Heart left ventricle (tissue), 13 donors: ENCODE results near the gene IFI27L2.

Experiments
- CTCF ChIP-seq, 12 donors: fragments of 200-600 bp; sonication (generic) in 4 of 12; IDR thresholded peaks; one replicate each; pipeline versions ENCODE4 v1.5.0 to v1.8.0; 2018 to 2022; ENCODE audit warnings: antibody characterized with exemption in 12 of 12, mild to moderate bottlenecking in 5 of 12
- POLR2A ChIP-seq, 2 donors: fragments of 450-650 bp; IDR thresholded peaks; one replicate each; pipeline ENCODE4 v1.6.1; 2017; ENCODE audit warnings: antibody characterized with exemption in 2 of 2, mild to moderate bottlenecking in 2 of 2, moderate library complexity in 2 of 2
- donor health status: ischemic (EF 13 %, LVEDD 7.1; RV severe dilation, severe dysfunction).
- donor health status: DM: no; HTN: yes; CAD: no.
- donor health status: DM: no; HTN: no; CAD: no.
- donor health status: ischemic (EF 25% LVEDD 6.9; RV normal size, moderate dysfunction).
- donor health status: ischemic (EF 25% LVEDD 5.7; RV mildly dilated, moderate dysfunction).
- donor health status: ischemic (EF 35%, LVEDD 5.7; RV mildly dilated, moderate dysfunction).
- donor health status: nonischemic (EF 11% LVEDD 7.7; RV severe dilation, severe dysfunction).
- donor health status: DM: yes; HTN: yes; CAD: no.
- donor health status: PGD.
- donor health status: ischemic (EF 29% LVEDD 5.4; RV normal size, mild dysfunction).
- donor health status: nonischemic (EF 23%, LVEDD 6.1; RV moderate dilation, normal function).

GRCh38 chr14:94123296-94123695 lies 6.1 kb downstream of the IFI27L2 start:
- TF ChIP-seq CTCF (IDR thresholded peaks at IDR 0.05) (no peak), POLR2A (IDR thresholded peaks at IDR 0.05) (no peak)
